Neural cell (in vitro differentiated cells): ENCODE data around the gene AIF1L.

Source experiments
- EZH2 ChIP-seq: fragments of 200-600, 300-800 bp; shearing (Covaris generic), sonication (generic); IDR thresholded peaks from 2 replicates; pipeline ENCODE4 v1.6.1; 2014; ENCODE audit warnings: antibody characterized with exemption, low read length, borderline replicate concordance, mild to moderate bottlenecking; ENCODE audit not compliant: insufficient read depth, poor library complexity, severe bottlenecking
- MXI1 ChIP-seq: fragments of 450-650 bp; conservative IDR thresholded peaks from 2 replicates; pipeline ENCODE4 v1.6.1; 2014; ENCODE audit warnings: antibody characterized with exemption, mild to moderate bottlenecking; ENCODE audit not compliant: poor library complexity, severe bottlenecking
- REST ChIP-seq: IDR thresholded peaks from 2 replicates; pipeline ENCODE4 v1.6.1; 2012; ENCODE audit warnings: borderline replicate concordance
- TF ChIP-seq, protein P1 (sequence below): fragments of 450-650 bp; IDR thresholded peaks from 2 replicates; pipeline ENCODE4 v1.5.1; 2014; ENCODE audit warnings: antibody characterized with exemption, mild to moderate bottlenecking, moderate library complexity; ENCODE audit not compliant: poor library complexity, severe bottlenecking

GRCh38 chr9:131153595-131153994 lies 57.3 kb downstream of the AIF1L start:
- TF ChIP-seq, protein P1, sequence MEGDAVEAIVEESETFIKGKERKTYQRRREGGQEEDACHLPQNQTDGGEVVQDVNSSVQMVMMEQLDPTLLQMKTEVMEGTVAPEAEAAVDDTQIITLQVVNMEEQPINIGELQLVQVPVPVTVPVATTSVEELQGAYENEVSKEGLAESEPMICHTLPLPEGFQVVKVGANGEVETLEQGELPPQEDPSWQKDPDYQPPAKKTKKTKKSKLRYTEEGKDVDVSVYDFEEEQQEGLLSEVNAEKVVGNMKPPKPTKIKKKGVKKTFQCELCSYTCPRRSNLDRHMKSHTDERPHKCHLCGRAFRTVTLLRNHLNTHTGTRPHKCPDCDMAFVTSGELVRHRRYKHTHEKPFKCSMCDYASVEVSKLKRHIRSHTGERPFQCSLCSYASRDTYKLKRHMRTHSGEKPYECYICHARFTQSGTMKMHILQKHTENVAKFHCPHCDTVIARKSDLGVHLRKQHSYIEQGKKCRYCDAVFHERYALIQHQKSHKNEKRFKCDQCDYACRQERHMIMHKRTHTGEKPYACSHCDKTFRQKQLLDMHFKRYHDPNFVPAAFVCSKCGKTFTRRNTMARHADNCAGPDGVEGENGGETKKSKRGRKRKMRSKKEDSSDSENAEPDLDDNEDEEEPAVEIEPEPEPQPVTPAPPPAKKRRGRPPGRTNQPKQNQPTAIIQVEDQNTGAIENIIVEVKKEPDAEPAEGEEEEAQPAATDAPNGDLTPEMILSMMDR, result no peak
- no peak for TF ChIP-seq EZH2
- TF ChIP-seq MXI1, result no peak
- TF ChIP-seq REST, result no peak
